Gastrocnemius medialis (tissue), 4 donors: Measurements from ENCODE around the gene COPS9.

Source experiments
- POLR2A ChIP-seq, 2 donors: fragments of 450-650 bp; IDR thresholded peaks; one replicate each; pipeline ENCODE4 v1.6.1; 2017; ENCODE audit warnings: antibody characterized with exemption in 2 of 2, mild to moderate bottlenecking in 2 of 2, moderate library complexity in 2 of 2
- TF ChIP-seq, protein P1 (sequence below), 5 experiments: fragments of 450-650 bp in 3 of 5; fragments of 200-600 bp in 2 of 5; sonication (generic) in 2 of 5; IDR thresholded peaks in 4 of 5; conservative IDR thresholded peaks in 1 of 5; 1 replicate in 4 of 5; 2 replicates in 1 of 5; pipeline ENCODE4 v1.5.1; 2016 to 2019; ENCODE audit warnings: antibody characterized with exemption in 5 of 5, mild to moderate bottlenecking in 3 of 5, moderate library complexity in 3 of 5

DNA sequence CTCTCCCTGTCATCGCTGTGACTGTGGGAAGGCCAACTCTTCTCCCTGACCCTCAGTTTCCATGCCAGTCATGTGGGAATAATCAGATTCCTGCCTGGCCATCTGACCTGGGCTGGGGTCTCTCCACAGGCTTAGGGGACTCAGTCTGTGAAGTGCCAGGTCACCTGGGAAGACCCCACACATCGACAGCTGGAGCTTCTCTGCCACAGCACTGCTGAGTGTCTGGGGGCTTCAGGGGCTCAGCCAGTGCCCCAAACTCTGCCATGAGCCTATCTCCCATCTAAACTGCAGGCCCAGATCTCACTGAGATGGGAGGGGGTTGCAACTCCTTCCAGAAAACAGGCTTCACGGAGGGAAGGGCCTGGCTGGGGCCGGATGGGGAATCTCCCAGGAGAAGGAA lies 46.4 kb upstream of the COPS9 start:
- TF ChIP-seq, protein P1, sequence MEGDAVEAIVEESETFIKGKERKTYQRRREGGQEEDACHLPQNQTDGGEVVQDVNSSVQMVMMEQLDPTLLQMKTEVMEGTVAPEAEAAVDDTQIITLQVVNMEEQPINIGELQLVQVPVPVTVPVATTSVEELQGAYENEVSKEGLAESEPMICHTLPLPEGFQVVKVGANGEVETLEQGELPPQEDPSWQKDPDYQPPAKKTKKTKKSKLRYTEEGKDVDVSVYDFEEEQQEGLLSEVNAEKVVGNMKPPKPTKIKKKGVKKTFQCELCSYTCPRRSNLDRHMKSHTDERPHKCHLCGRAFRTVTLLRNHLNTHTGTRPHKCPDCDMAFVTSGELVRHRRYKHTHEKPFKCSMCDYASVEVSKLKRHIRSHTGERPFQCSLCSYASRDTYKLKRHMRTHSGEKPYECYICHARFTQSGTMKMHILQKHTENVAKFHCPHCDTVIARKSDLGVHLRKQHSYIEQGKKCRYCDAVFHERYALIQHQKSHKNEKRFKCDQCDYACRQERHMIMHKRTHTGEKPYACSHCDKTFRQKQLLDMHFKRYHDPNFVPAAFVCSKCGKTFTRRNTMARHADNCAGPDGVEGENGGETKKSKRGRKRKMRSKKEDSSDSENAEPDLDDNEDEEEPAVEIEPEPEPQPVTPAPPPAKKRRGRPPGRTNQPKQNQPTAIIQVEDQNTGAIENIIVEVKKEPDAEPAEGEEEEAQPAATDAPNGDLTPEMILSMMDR (IDR thresholded peaks at IDR 0.05 in 4 of 5, conservative IDR thresholded peaks at IDR 0.05 in 1 of 5) = no peak
- TF ChIP-seq POLR2A (IDR thresholded peaks at IDR 0.05) = no peak
